Stimulated activated CD4-positive, alpha-beta T cell treated with anti-CD3 and anti-CD28 coated beads, Interleukin-1b, Interleukin-23, amount 100 ng/mL, for 4 hours (primary cell): ENCODE measurements around the gene SUCLG2.

Experiments used
- DNase-seq, 2 donors: peaks; one replicate each; pipeline ENCODE4 v3.0.0-alpha.2; 2020; ENCODE audit warnings: low read depth in 2 of 2

Gene SUCLG2

GRCh38 chr3:67384760-67385397 is 269.5 kb downstream of the SUCLG2 start:
- DNase-seq = peak; percentile 12 to 23

GRCh38 chr3:67384016-67384415 is 270.4 kb downstream of the SUCLG2 start:
- DNase-seq = no peak

- no peak for DNase-seq
These were observed 271.0 kb downstream of the SUCLG2 start for GRCh38 chr3:67383379-67383778.

GRCh38 chr3:67382536-67382935 is 271.9 kb downstream of the SUCLG2 start:
- no peak for DNase-seq

GRCh38 chr3:67381667-67382272 is 272.6 kb downstream of the SUCLG2 start:
- no peak for DNase-seq

- DNase-seq = no peak
These were observed 274.3 kb downstream of the SUCLG2 start for GRCh38 chr3:67380118-67380517.

GRCh38 chr3:67377299-67377698 is 277.1 kb downstream of the SUCLG2 start:
- no peak for DNase-seq

DNA sequence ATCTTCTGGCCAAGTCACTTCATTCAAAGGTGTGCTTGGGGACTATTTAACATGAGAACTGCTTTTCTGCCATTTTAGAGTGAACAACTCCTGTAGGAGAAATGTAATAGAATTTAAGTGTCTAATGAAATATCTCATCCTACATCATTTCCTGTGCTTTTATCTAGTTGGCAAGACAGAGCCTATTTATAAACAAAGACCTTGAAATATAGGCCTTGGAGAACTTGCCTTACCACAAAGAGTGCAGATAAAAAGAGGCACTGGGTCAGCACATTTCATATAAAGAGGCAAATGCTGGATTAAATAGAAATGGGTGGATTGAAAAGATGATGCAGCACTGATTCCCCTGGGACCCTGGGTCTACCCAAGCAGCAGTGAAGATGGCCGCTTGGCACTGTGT is 278.0 kb downstream of the SUCLG2 start:
- no peak for DNase-seq

DNA sequence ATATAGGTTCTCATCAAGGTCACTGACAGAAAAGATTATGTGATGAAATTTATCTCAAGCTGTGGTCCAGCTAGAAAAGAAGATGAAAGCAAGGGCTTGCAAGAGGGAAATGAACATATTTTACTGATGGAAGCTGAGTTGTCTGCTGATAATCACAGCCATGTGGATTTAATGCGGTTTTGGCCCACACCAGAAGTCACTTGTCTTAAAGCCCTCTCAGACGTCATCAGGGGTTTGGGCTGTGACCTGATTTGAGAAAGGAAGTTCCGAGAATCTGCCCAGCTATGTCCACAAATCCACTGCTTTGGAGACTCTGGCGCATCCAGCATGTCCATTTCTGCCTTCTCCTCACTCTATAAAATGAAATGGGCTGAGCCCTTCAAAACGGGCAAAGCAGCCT is 278.4 kb downstream of the SUCLG2 start:
- no peak for DNase-seq

GRCh38 chr3:67362686-67363085 is 291.7 kb downstream of the SUCLG2 start:
- DNase-seq = no peak

- no peak for DNase-seq
These were observed 292.6 kb downstream of the SUCLG2 start for GRCh38 chr3:67361770-67362169.

GRCh38 chr3:67361323-67361722 is 293.1 kb downstream of the SUCLG2 start:
- no peak for DNase-seq

GRCh38 chr3:67357610-67358458 is 296.6 kb downstream of the SUCLG2 start:
- no peak for DNase-seq

DNA sequence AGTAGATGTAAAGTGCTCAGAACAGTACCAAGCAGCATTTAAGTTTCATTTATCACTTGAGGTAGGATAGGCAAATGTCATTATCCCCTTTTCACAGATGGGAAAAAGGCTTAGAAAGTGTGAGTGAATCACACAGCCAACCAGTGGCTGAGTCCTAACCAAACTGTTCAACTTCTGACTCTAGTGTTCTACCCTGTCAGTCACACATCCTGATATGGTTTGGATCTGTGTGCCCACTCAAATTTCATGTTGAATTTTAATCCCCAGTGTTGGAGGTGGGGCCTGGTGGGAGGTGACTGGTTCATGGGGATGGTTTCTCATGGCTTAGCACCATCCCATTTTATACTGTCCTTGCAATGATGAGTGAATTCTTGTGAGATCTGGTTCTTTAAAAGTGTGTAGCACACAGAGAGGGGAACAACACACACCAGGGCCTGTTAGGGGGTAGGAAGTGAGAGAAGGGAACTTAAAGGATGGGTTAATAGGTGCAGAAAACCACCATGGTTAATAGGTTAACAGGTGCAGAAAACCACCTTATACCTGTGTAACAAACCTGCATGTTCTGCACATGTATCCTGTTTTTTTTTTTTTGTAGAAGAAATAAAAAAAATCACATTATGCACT is 304.7 kb downstream of the SUCLG2 start:
- no peak for DNase-seq

DNA sequence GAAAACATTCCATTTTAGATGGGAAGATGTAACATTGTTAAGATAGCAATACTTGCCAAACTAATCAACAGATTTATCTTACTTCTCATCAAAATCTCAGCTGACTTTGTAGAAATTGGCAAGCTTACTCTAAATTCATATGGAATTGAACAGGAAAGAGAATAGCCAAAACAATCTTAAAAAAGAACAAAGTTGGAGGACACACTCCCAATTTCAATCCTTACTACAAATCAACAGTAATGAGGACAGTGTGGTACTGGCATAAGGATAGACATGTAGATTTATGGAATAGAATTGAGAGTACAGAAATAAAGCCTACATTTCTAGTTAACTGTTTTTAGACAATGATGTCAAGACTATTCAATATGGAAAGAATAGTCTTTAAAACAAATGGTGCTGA is 308.3 kb downstream of the SUCLG2 start:
- DNase-seq = no peak

DNA sequence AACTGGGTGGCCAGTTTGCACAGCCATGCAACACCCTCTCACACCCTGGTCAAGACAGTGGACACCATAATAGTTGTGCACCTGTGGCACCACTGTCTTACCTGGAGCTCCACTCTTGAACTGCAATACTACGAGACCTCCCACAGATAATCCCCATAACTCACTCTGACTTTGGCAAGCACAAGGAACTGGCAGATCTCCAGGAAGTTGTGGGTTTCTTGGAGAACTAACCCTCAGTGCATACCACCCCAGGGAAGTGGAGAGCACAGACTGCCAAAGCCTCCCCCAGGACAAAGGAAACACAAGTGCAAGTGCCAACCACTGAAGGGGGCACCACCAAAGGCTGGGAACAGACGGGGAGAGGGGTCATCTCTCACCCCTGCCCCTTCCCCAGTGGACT is 318.6 kb downstream of the SUCLG2 start:
- DNase-seq = no peak

GRCh38 chr3:67334588-67334987 is 319.8 kb downstream of the SUCLG2 start:
- no peak for DNase-seq

GRCh38 chr3:67329358-67329757 is 325.1 kb downstream of the SUCLG2 start:
- DNase-seq = no peak

DNA sequence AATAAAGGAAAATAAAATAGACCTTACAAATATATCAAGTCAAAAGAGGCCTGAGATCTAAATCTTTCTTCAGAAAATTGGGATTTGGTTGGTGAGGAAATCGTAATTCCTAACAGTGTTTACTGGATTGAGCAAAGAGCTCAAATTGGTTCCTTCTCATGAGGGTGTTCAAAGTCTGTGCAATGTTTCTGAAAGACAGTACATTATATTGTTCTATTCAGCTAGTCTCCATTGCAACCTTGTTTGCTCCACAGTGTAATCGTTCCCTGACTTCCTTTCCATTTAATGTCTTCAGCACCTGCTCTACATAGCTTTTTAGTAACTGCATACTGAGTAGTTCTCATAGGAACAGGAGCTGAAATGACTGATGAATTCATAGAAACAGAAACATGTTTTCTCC is 326.8 kb downstream of the SUCLG2 start:
- DNase-seq = no peak

- no peak for DNase-seq
These were observed 329.2 kb downstream of the SUCLG2 start for GRCh38 chr3:67325231-67325630.
